ENCODE data around the gene ST6GAL1.

GRCh38 chr3:186946756-186947375 lies 16.5 kb downstream of the ST6GAL1 start:
- TF ChIP-seq SUZ12 (IDR thresholded peaks at IDR 0.05; ENCODE audit: extremely low read depth, insufficient read depth, insufficient read length) (no peak), ZNF274 (IDR thresholded peaks at IDR 0.05; ENCODE audit: low read depth, low read length) (no peak)
